IMR-90 (cell line): Measurements from ENCODE around the gene GFAP. TPM values are rescaled to one million over a fixed set of nuclear protein-coding genes. Genes with fewer than 3 reads are reported as not detected.

ENCODE experiments used
- ATAC-seq: fragments of 200-7000 bp; cut with Tn5 transposase; 2 replicates; pipeline ENCODE4 v1.9.1; 2020; ENCODE audit warnings: low read depth, mild to moderate bottlenecking, moderate library complexity
- BruUV-seq: library from RNA; stranded (reverse); fragments of 400-500 nt; replicated peaks from 2 replicates; lab custom pipeline; 2021; lab: Mats Ljungman, UMichigan
- CTCF ChIA-PET: fragments of 300-600 bp; formaldehyde crosslinking; extraction: SDS; loops from one replicate; lab custom pipeline; 2021; ENCODE audit warnings: antibody characterized with exemption; lab: Yijun Ruan, JAX
- POLR2A ChIA-PET: fragments of 300-600 bp; sonication (Branson Sonifier 250); formaldehyde crosslinking; loops from one replicate; lab custom pipeline; 2022; ENCODE audit warnings: antibody characterized with exemption; ENCODE audit not compliant: unreplicated experiment; lab: Charles Lee
- DNase-seq: peaks from one replicate; pipeline ENCODE4 v3.0.0; 2013
- H2AFZ ChIP-seq: replicated peaks from 2 replicates; pipeline ENCODE3; 2013; ENCODE audit warnings: low read length, mild to moderate bottlenecking; ENCODE audit not compliant: poor library complexity
- H2AK5ac ChIP-seq: 2 replicates; pipeline ENCODE4 v1.6.1; 2013; ENCODE audit warnings: low read depth, low read length, inconsistent platforms
- H2AK9ac ChIP-seq: replicated peaks from 2 replicates; pipeline ENCODE3; 2013; ENCODE audit warnings: mild to moderate bottlenecking, low read depth, low read length, moderate library complexity; ENCODE audit not compliant: poor library complexity
- H2BK120ac ChIP-seq: 2 replicates; pipeline ENCODE4 v1.6.1; 2013; ENCODE audit warnings: low read depth, low read length, inconsistent platforms
- H2BK15ac ChIP-seq: 3 replicates; pipeline ENCODE4 v1.6.1; 2013; ENCODE audit warnings: low read depth, low read length, inconsistent platforms
- H2BK20ac ChIP-seq: 2 replicates; pipeline ENCODE4 v1.6.1; 2013; ENCODE audit warnings: low read depth, mild to moderate bottlenecking, inconsistent platforms, low read length, moderate library complexity
- H2BK5ac ChIP-seq: 2 replicates; pipeline ENCODE4 v1.6.1; 2013; ENCODE audit warnings: mild to moderate bottlenecking, low read depth, low read length, inconsistent platforms; ENCODE audit not compliant: poor library complexity, severe bottlenecking
- H3K14ac ChIP-seq: replicated peaks from 2 replicates; pipeline ENCODE4 v1.6.1; 2013; ENCODE audit warnings: low read depth, low read length, inconsistent platforms
- H3K18ac ChIP-seq: 2 replicates; pipeline ENCODE4 v1.6.1; 2013; ENCODE audit warnings: low read depth, low read length, control low read depth
- H3K23ac ChIP-seq: 2 replicates; pipeline ENCODE4 v1.6.1; 2013; ENCODE audit warnings: low read depth, low read length, inconsistent platforms
- H3K27ac ChIP-seq: 2 replicates; pipeline ENCODE4 v1.5.1; 2013; ENCODE audit warnings: mild to moderate bottlenecking, control low read depth, low read length; ENCODE audit not compliant: insufficient read depth
- H3K27me3 ChIP-seq: 2 replicates; pipeline ENCODE4 v1.6.1; 2013; ENCODE audit warnings: low read length; ENCODE audit not compliant: control insufficient read depth, insufficient read depth
- H3K36me3 ChIP-seq: 2 replicates; pipeline ENCODE4 v1.6.1; 2013; ENCODE audit warnings: low read length, mixed read lengths; ENCODE audit not compliant: control insufficient read depth, insufficient read depth
- H3K4ac ChIP-seq: 2 replicates; pipeline ENCODE4 v1.6.1; 2013; ENCODE audit warnings: low read depth, low read length, inconsistent platforms
- H3K4me1 ChIP-seq: 2 replicates; pipeline ENCODE4 v1.6.1; 2013; ENCODE audit warnings: low read length, mixed read lengths; ENCODE audit not compliant: control insufficient read depth, insufficient read depth
- H3K4me2 ChIP-seq: 2 replicates; pipeline ENCODE4 v1.6.1; 2013; ENCODE audit warnings: low read depth, mild to moderate bottlenecking, control low read depth, low read length, moderate library complexity
- H3K4me3 ChIP-seq: 2 replicates; pipeline ENCODE4 v1.5.1; 2013; ENCODE audit warnings: low read depth, mild to moderate bottlenecking, control low read depth, low read length, moderate library complexity; ENCODE audit not compliant: insufficient read depth
- H3K56ac ChIP-seq: 2 replicates; pipeline ENCODE4 v1.6.1; 2013; ENCODE audit warnings: low read length, inconsistent platforms; ENCODE audit not compliant: insufficient read depth; ENCODE audit errors: extremely low read depth
- H3K79me1 ChIP-seq, 2 experiments: 2 replicates each; pipeline ENCODE4 v1.6.1; 2013; ENCODE audit warnings: low read length in 2 of 2, inconsistent platforms in 1 of 2, low read depth in 1 of 2
- H3K9ac ChIP-seq: 2 replicates; pipeline ENCODE4 v1.6.1; 2013; ENCODE audit warnings: low read depth, low read length, control low read depth
- H3K9me1 ChIP-seq: 2 replicates; pipeline ENCODE4 v1.6.1; 2013; ENCODE audit warnings: low read length, inconsistent platforms; ENCODE audit not compliant: insufficient read depth
- H3K9me3 ChIP-seq: 2 replicates; pipeline ENCODE4 v1.6.1; 2013; ENCODE audit warnings: low read length; ENCODE audit not compliant: control insufficient read depth, insufficient read depth
- H4K20me1 ChIP-seq: 2 replicates; pipeline ENCODE4 v1.6.1; 2013; ENCODE audit warnings: low read length, inconsistent platforms; ENCODE audit not compliant: insufficient read depth
- H4K5ac ChIP-seq: 2 replicates; pipeline ENCODE4 v1.6.1; 2013; ENCODE audit warnings: mild to moderate bottlenecking, low read depth, low read length, control low read depth
- H4K8ac ChIP-seq, 2 experiments: 2 replicates each; pipeline ENCODE4 v1.6.1; 2013; ENCODE audit warnings: low read depth in 2 of 2, low read length in 2 of 2, control low read depth in 1 of 2, inconsistent platforms in 1 of 2
- H4K91ac ChIP-seq: 2 replicates; pipeline ENCODE4 v1.6.1; 2013; ENCODE audit warnings: low read depth, low read length, inconsistent platforms; ENCODE audit not compliant: insufficient read depth
- CTCF ChIP-seq: conservative IDR thresholded peaks from 2 replicates; pipeline ENCODE4 v1.5.1; 2012; ENCODE audit warnings: mild to moderate bottlenecking, low read depth, low read length, improper control_type of control experiment
- RAD21 ChIP-seq: IDR thresholded peaks from 2 replicates; pipeline ENCODE4 v1.6.1; 2012; ENCODE audit warnings: low read length, improper control_type of control experiment
- RCOR1 ChIP-seq: IDR thresholded peaks from 2 replicates; pipeline ENCODE4 v1.6.1; 2012; ENCODE audit warnings: mild to moderate bottlenecking, low read length, improper control_type of control experiment; ENCODE audit not compliant: insufficient replicate concordance
- SMC3 ChIP-seq: fragments of 150-350 bp; IDR thresholded peaks from 2 replicates; pipeline ENCODE4 v1.6.1; 2016; ENCODE audit warnings: low read depth, mild to moderate bottlenecking, antibody characterized with exemption, low read length, moderate library complexity
- WGBS, 2 experiments: methylation state at CpG; one replicate each; pipeline versions ENCODE4 v1.1.5 to v1.1.7; 2013; ENCODE audit warnings: missing lambda C conversion rate in 2 of 2; ENCODE audit not compliant: insufficient read length in 1 of 2; ENCODE audit errors: extremely low coverage in 2 of 2; 5-methylcytosine and 5-hydroxymethylcytosine counted together
- dilution Hi-C: fragments of 300-500 bp; cut with HindIII; formaldehyde crosslinking; loops from one replicate; pipeline ENCODE4 v1.14.3; 2018; ENCODE audit warnings: low sequenced_read_pairs; ENCODE audit not compliant: unreplicated experiment
- in situ Hi-C: fragments of 300-500 bp; cut with MboI; formaldehyde crosslinking; loops from 3 replicates; pipeline ENCODE4 v1.14.3; 2019; ENCODE audit warnings: low sequenced_read_pairs, inconsistent platforms, mixed read lengths
- intact Hi-C: fragments of 100-400 bp; cut with micrococcal nuclease; formaldehyde crosslinking; loops from 2 replicates; pipeline ENCODE4 v1.10.0; 2022
- polyA plus RNA-seq, 3 experiments: library from polyadenylated mRNA; depleted of rRNA; stranded (reverse); fragments of >200 nt; gene quantifications; 2 replicates each; pipeline ENCODE4 v1.2.3, GENCODE V29; 2012; ENCODE audit warnings: low replicate concordance in 1 of 3
- total RNA-seq: library from RNA; depleted of rRNA; stranded (reverse); fragments of >200 nt; gene quantifications from 2 replicates; pipeline ENCODE4 v1.2.3, GENCODE V29; 2012

Gene GFAP
- total and polyA plus RNA-seq, 2 of the 4 experiments (the other 2 are of a cell fraction): 0.18 to 0.19 TPM

GRCh38 chr17:44878627-44879221 lies 36.6 kb downstream of the GFAP start:
- Histone ChIP-seq H2BK20ac (no peak overlapping the region), H4K20me1 (no peaks in the 10 kb centered on the region), H4K5ac (no peak overlapping the region), H3K4me3 (no peak overlapping the region), H2BK5ac (no peak overlapping the region), H2AK9ac (no peak overlapping the region), H3K4me2 (no peak overlapping the region), H3K9me1 (no peaks in the 10 kb centered on the region), H2AFZ (no peak overlapping the region), H3K56ac (no peak overlapping the region), H3K14ac (no peak overlapping the region), H3K23ac (no peak overlapping the region), H3K27ac (no peak overlapping the region), H3K18ac (no peak overlapping the region), H2BK15ac (no peak overlapping the region), H4K8ac (no peak overlapping the region), H3K36me3 (peaks cover 54% of the 10 kb centered on the region), H3K79me1 (peaks cover 0 to 16% of the 10 kb centered on the region in 2 experiments; a peak in 2 of 4 replicates), H3K4ac (no peak overlapping the region), H3K9me3 (no peaks in the 10 kb centered on the region), H4K91ac (no peak overlapping the region), H3K4me1 (no peaks in the 10 kb centered on the region), H2BK120ac (no peak overlapping the region), H3K9ac (no peak overlapping the region), H3K27me3 (no peaks in the 10 kb centered on the region), H2AK5ac (no peak overlapping the region)
- dilution Hi-C loops: no loop called here
- ATAC-seq (peak; percentile 48; the same call in 1 of the 2 replicates), DNase-seq (peak; percentile 38)
- intact Hi-C loops: loop anchor here (1.0 kb wide), 2 partner anchors 13 to 103 kb away; no protein-coding TSS in a partner anchor
- in situ Hi-C loops: no loop called here
- CTCF ChIA-PET: interaction anchor here (0.6 to 2.7 kb wide), 9 partner anchors 10 to 108 kb away, joined by 3 to 18 read pairs (median 4); no protein-coding TSS in a partner anchor
- TF ChIP-seq RAD21 (peak; percentile 51), CTCF (peak; percentile 66), RCOR1 (no peak), SMC3 (peak; percentile 66)
- BruUV-seq: no TSS peak
- no CpG with 5 or more reads among the region's 6 CpGs for WGBS, 2 experiments
- POLR2A ChIA-PET: no interaction called here
